Body of pancreas (tissue), 4 donors: ENCODE data around the gene SERINC3. TPM values are rescaled to one million over a fixed set of nuclear protein-coding genes. Genes with fewer than 3 reads are reported as not detected.

ENCODE experiments used
- ATAC-seq: fragments of 150-250 bp; one replicate; pipeline ENCODE4 v1.9.1; 2016
- DNase-seq, 4 donors: peaks; one replicate each; pipeline ENCODE4 v3.0.0-alpha.2; 2019
- H3K27ac ChIP-seq, 4 donors: fragments of 200-600 bp; sonication (generic); 1 replicate in 3 of 4; 2 replicates in 1 of 4; pipeline versions ENCODE4 v1.5.1 to v1.6.1; 2016 to 2019; ENCODE audit warnings: mild to moderate bottlenecking in 1 of 4, mixed read lengths in 1 of 4, moderate library complexity in 1 of 4
- H3K27me3 ChIP-seq, 2 donors: fragments of 200-600 bp; sonication (generic); one replicate each; pipeline ENCODE4 v1.6.0; 2016; ENCODE audit warnings: mild to moderate bottlenecking in 1 of 2
- H3K36me3 ChIP-seq, 2 donors: fragments of 200-600 bp; sonication (generic); replicated peaks in 1 of 2; 2 replicates each; pipeline ENCODE4 v1.5.1; 2016; ENCODE audit warnings: low read depth in 2 of 2; ENCODE audit not compliant: insufficient read depth in 1 of 2
- H3K4me1 ChIP-seq: fragments of 200-600 bp; sonication (generic); one replicate; pipeline ENCODE4 v1.6.0; 2016
- H3K4me3 ChIP-seq, 2 donors: fragments of 200-600 bp; sonication (generic); 1 replicate in 1 of 2; 2 replicates in 1 of 2; pipeline ENCODE4 v1.5.1; 2016 to 2019
- H3K9me3 ChIP-seq, 3 donors: fragments of 200-600 bp; sonication (generic); 1 replicate in 2 of 3; 2 replicates in 1 of 3; pipeline ENCODE4 v1.5.1; 2016
- POLR2A ChIP-seq, 3 donors: fragments of 450-650 bp; IDR thresholded peaks; one replicate each; pipeline ENCODE4 v1.6.1; 2016; ENCODE audit warnings: antibody characterized with exemption in 3 of 3, mild to moderate bottlenecking in 2 of 3
- WGBS, 2 donors: methylation state at CpG; one replicate each; pipeline ENCODE4 v1.1.5; 2017; 5-methylcytosine and 5-hydroxymethylcytosine counted together
- intact Hi-C: fragments of 100-400 bp; cut with DNase I; formaldehyde crosslinking; loops from one replicate; pipeline ENCODE4 v1.15.1; 2023
- small RNA-seq: library from RNA; depleted of rRNA; stranded (forward); fragments of <200 nt; gene quantifications from one replicate; pipeline ENCODE3, GENCODE V24; 2016
- total RNA-seq, 2 donors: library from RNA; depleted of rRNA; stranded (reverse); fragments of >200 nt; gene quantifications; one replicate each; pipeline ENCODE4 v1.1.0, GENCODE V29; 2016
- TF ChIP-seq, protein P1 (sequence below), 7 experiments: fragments of 450-650 bp in 4 of 7; fragments of 200-600 bp in 3 of 7; sonication (generic) in 3 of 7; IDR thresholded peaks; one replicate each; pipeline ENCODE4 v1.5.1; 2016 to 2019; ENCODE audit warnings: antibody characterized with exemption in 7 of 7

SERINC3 gene
- total RNA-seq, 2 donors from 2014 or later: 28.3 to 36.3 TPM

GRCh38 chr20:44450281-44450889 lies 71.5 kb downstream of the SERINC3 start:
- intact Hi-C loops: no loop called here
- Histone ChIP-seq H3K9me3 (no peaks in the 10 kb centered on the region), H3K36me3 (no peaks in the 10 kb centered on the region), H3K4me3 (no peak overlapping the region), H3K27ac (no peak overlapping the region), H3K27me3 (no peaks in the 10 kb centered on the region), H3K4me1 (no peaks in the 10 kb centered on the region)
- WGBS, 2 donors: 50 to 60% methylated on average over 3 of the region's 3 CpGs
- TF ChIP-seq, protein P1, sequence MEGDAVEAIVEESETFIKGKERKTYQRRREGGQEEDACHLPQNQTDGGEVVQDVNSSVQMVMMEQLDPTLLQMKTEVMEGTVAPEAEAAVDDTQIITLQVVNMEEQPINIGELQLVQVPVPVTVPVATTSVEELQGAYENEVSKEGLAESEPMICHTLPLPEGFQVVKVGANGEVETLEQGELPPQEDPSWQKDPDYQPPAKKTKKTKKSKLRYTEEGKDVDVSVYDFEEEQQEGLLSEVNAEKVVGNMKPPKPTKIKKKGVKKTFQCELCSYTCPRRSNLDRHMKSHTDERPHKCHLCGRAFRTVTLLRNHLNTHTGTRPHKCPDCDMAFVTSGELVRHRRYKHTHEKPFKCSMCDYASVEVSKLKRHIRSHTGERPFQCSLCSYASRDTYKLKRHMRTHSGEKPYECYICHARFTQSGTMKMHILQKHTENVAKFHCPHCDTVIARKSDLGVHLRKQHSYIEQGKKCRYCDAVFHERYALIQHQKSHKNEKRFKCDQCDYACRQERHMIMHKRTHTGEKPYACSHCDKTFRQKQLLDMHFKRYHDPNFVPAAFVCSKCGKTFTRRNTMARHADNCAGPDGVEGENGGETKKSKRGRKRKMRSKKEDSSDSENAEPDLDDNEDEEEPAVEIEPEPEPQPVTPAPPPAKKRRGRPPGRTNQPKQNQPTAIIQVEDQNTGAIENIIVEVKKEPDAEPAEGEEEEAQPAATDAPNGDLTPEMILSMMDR (IDR thresholded peaks at IDR 0.05): no peak
- TF ChIP-seq POLR2A (IDR thresholded peaks at IDR 0.05): no peak
- no peak for ATAC-seq
- no peak for DNase-seq

- H3K9me3 ChIP-seq: no peaks in the 10 kb centered on the region
- no peak overlapping the region for H3K27ac ChIP-seq
- H3K36me3 ChIP-seq: no peaks in the 10 kb centered on the region
- 74 to 80% methylated on average over 7 of the region's 7 CpGs for WGBS, 2 donors
- DNase-seq (no peak), ATAC-seq (no peak)
- no peak for TF ChIP-seq POLR2A (IDR thresholded peaks at IDR 0.05)
- TF ChIP-seq, protein P1 (IDR thresholded peaks at IDR 0.05): no peak
- H3K27me3 ChIP-seq: no peaks in the 10 kb centered on the region
- intact Hi-C loops: no loop called here
- no peaks in the 10 kb centered on the region for H3K4me1 ChIP-seq
- no peak overlapping the region for H3K4me3 ChIP-seq
Measured at GRCh38 chr20:44449864-44450263, 72.0 kb downstream of the SERINC3 start.

DNA sequence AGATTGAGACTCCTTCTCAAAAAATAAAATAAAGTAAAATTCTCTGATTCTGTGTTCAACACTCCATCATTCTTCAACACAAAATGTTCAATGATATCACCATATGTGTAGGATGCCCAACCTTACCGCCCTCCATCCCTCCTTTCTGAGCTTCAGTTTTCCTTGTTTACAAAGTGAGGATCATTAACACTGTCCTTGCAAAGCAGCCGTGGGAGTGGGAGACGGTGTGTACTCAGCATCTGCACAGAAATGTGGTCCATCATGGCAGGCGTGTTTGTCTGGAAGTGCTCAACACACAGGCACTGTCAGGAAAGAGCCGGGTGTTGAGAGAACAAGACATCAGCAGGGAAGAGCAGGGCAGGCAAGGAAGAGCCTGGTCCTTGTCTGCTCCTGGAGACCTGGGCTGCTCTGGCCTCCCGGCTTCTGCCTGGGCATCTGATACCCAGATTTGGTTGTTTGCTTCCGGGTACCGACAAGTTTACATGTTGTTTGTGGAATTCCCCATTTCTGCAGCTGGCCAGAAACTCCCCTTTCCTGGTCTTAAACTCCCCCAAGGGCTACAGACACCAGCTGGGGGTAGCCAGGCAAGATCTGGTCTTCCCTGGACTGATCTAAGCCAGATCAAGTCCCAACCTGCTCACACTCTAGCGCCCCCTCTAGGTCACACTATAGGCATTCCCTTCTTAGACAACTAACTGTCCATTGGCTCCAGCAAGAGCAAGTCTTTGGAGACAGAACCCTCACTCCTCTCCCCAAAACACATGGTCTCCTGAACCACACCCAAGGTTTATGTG lies 72.9 kb downstream of the SERINC3 start:
- no peaks in the 10 kb centered on the region for H3K27me3 ChIP-seq
- TF ChIP-seq POLR2A (IDR thresholded peaks at IDR 0.05): no peak
- TF ChIP-seq, protein P1 (IDR thresholded peaks at IDR 0.05): peak in 1 of 7 experiments; percentile 7
- H3K4me1 ChIP-seq: no peaks in the 10 kb centered on the region
- no peaks in the 10 kb centered on the region for H3K36me3 ChIP-seq
- H3K9me3 ChIP-seq: no peaks in the 10 kb centered on the region
- 54 to 61% methylated on average over 6 to 9 of the region's 9 CpGs for WGBS, 2 donors
- no peak overlapping the region for H3K27ac ChIP-seq
- DNase-seq (no peak), ATAC-seq (no peak)
- intact Hi-C loops: no loop called here
- H3K4me3 ChIP-seq: no peak overlapping the region

DNA sequence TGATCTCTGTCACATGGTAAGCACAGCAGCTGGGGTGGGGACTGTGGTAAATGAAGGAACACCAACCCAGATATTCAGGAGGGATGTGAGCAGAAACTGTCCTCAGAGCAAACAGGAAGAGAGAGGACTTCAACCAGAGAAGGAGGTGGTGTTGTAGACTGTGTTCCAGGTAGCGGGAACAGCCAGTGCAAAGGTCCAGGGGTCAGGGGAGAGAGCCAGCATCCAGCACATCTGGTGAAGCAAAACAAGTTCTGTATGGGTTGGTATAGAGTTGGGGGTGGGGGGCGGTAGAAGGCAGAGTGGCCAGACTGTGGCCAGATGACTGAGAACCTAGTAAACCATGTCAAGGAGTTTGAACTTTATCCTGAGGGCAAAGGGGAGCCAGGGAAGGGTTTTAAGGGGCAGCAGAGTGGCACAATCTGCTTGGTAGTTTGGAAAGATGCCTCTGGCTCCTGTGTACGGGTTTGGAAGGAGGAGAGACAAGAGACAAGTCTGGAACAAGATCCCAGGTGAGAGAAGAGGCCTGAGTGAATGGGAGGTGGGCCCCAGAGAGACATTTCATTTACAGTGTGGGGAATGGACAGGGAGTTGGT lies 73.9 kb downstream of the SERINC3 start:
- intact Hi-C loops: no loop called here
- Histone ChIP-seq H3K4me3 (no peak overlapping the region), H3K27me3 (no peaks in the 10 kb centered on the region), H3K4me1 (no peaks in the 10 kb centered on the region), H3K27ac (no peak overlapping the region), H3K36me3 (no peaks in the 10 kb centered on the region), H3K9me3 (no peaks in the 10 kb centered on the region)
- 80 to 82% methylated on average over 3 of the region's 3 CpGs for WGBS, 2 donors
- ATAC-seq (no peak), DNase-seq (no peak)
- no peak for TF ChIP-seq POLR2A (IDR thresholded peaks at IDR 0.05)
- TF ChIP-seq, protein P1 (IDR thresholded peaks at IDR 0.05): no peak

Small RNA genes within 50 kb of the gene (small RNA-seq; reads per million reads assigned to genes)
- gene RPL37AP1: not detected

Other genes starting within 250 kb of the SERINC3 start
- gene FITM2, start 210.9 kb downstream of the SERINC3 start, total RNA-seq: 10 to 100 TPM in 1 of 2 donors, 1 to 10 TPM in 1; 7.0 to 17.1 TPM
- gene R3HDML, start 185.0 kb downstream of the SERINC3 start, total RNA-seq: not detected
- 10 to 100 TPM; 28.3 to 28.5 TPM for gene HNF4A, start 166.4 kb downstream of the SERINC3 start, total RNA-seq
- gene TTPAL, start 46.2 kb downstream of the SERINC3 start, total RNA-seq: 1 to 10 TPM; 8.3 to 9.9 TPM
- 10 to 100 TPM; 43.6 to 64.9 TPM for gene PKIG, start 60.5 kb upstream of the SERINC3 start, total RNA-seq
- 1 to 10 TPM; 3.3 to 7.8 TPM for gene ADA, start 129.6 kb upstream of the SERINC3 start, total RNA-seq
- 10 to 100 TPM in 1 of 2 donors, 1 to 10 TPM in 1; 7.9 to 18.2 TPM for gene CCN5, start 193.3 kb upstream of the SERINC3 start, total RNA-seq
- 1 to 10 TPM; 1.8 to 3.3 TPM for gene KCNK15, start 223.8 kb upstream of the SERINC3 start, total RNA-seq